GM12878 (cell line): ENCODE measurements around the gene SYCE1. TPM values are rescaled to one million over a fixed set of nuclear protein-coding genes. Genes with fewer than 3 reads are reported as not detected.

ENCODE experiments used
- ATAC-seq: fragments of 200-7000 bp; cut with Tn5 transposase; 3 replicates; pipeline ENCODE4 v1.9.1; 2020; ENCODE audit warnings: mild to moderate bottlenecking, moderate library complexity
- BruUV-seq: library from RNA; stranded (reverse); fragments of 400-500 nt; replicated peaks from 2 replicates; lab custom pipeline; 2021; lab: Mats Ljungman, UMichigan
- CTCF ChIA-PET: fragments of 300-600 bp; sonication (Branson Sonifier 250); formaldehyde crosslinking; extraction: SDS; loops from one replicate; lab custom pipeline; 2021; ENCODE audit warnings: inconsistent platforms; lab: Yijun Ruan, JAX
- POLR2A ChIA-PET: fragments of 350-600 bp; formaldehyde crosslinking; extraction: SDS; loops from one replicate; lab custom pipeline; 2021; ENCODE audit warnings: inconsistent platforms; lab: Charles Lee
- RAD21 ChIA-PET: fragments of 300-600 bp; sonication (Branson Sonifier 250); formaldehyde crosslinking; loops from one replicate; lab custom pipeline; 2023; ENCODE audit warnings: antibody characterized with exemption; ENCODE audit not compliant: unreplicated experiment; lab: Charles Lee
- SMC1A ChIA-PET: fragments of 300-600 bp; sonication (Branson Sonifier 250); formaldehyde crosslinking; loops from one replicate; lab custom pipeline; 2023; ENCODE audit not compliant: unreplicated experiment, uncharacterized antibody; lab: Charles Lee
- DNase-seq: peaks from one replicate; pipeline ENCODE4 v3.0.0-alpha.2; 2011; ENCODE audit warnings: low read depth, low spot score
- FAIRE-seq: peaks from 3 replicates; lab custom pipeline; 2011; peaks lifted over from hg19 to GRCh38; lab: Jason Lieb, UNC
- H2AFZ ChIP-seq: 2 replicates; pipeline ENCODE4 v1.6.0; 2011; ENCODE audit warnings: low read depth, low read length, control low read depth; ENCODE audit not compliant: control insufficient read depth
- H3K27ac ChIP-seq: 2 replicates; pipeline ENCODE4 v1.5.1; 2011; ENCODE audit warnings: control low read depth; ENCODE audit not compliant: control insufficient read depth, insufficient read depth
- H3K27me3 ChIP-seq, 2 experiments: replicated peaks in 1 of 2; 2 replicates each; pipeline versions ENCODE4 v1.6.0 to v1.6.1; 2011; ENCODE audit warnings: low read length in 1 of 2; ENCODE audit not compliant: control insufficient read depth in 2 of 2, insufficient read depth in 2 of 2
- H3K36me3 ChIP-seq, 2 experiments: 2 replicates each; pipeline ENCODE4 v1.5.1; 2011; ENCODE audit warnings: low read length in 1 of 2; ENCODE audit not compliant: control insufficient read depth in 2 of 2, insufficient read depth in 2 of 2
- H3K4me1 ChIP-seq: 2 replicates; pipeline ENCODE4 v1.6.1; 2011; ENCODE audit warnings: mild to moderate bottlenecking, low read length, moderate library complexity, mixed read lengths; ENCODE audit not compliant: control insufficient read depth, insufficient read depth
- H3K4me2 ChIP-seq: 2 replicates; pipeline ENCODE4 v1.6.0; 2011; ENCODE audit warnings: control low read depth; ENCODE audit not compliant: control insufficient read depth, insufficient read depth
- H3K4me3 ChIP-seq: fragments of 200-600 bp; sonication (generic); 2 replicates; pipeline ENCODE4 v1.5.1; 2016
- H3K79me2 ChIP-seq: 2 replicates; pipeline ENCODE4 v1.6.0; 2011; ENCODE audit warnings: low read length; ENCODE audit not compliant: control insufficient read depth, insufficient read depth
- H3K9ac ChIP-seq: 2 replicates; pipeline ENCODE4 v1.8.0; 2011; ENCODE audit warnings: low read length, control low read depth, mixed read lengths; ENCODE audit not compliant: control insufficient read depth, insufficient read depth
- H3K9me3 ChIP-seq: replicated peaks from 3 replicates; pipeline ENCODE4 v1.5.1; 2011; ENCODE audit warnings: mild to moderate bottlenecking, low read length; ENCODE audit not compliant: control insufficient read depth, insufficient read depth
- H4K20me1 ChIP-seq: 2 replicates; pipeline ENCODE4 v1.6.0; 2011; ENCODE audit not compliant: control insufficient read depth, insufficient read depth
- BCLAF1 ChIP-seq: fragments of 450-650 bp; IDR thresholded peaks from 2 replicates; pipeline ENCODE4 v1.6.1; 2017; ENCODE audit warnings: antibody characterized with exemption, mild to moderate bottlenecking, moderate library complexity
- CHD1 ChIP-seq: IDR thresholded peaks from 2 replicates; pipeline ENCODE4 v1.6.1; 2012; ENCODE audit warnings: low read depth, low read length, improper control_type of control experiment
- CHD2 ChIP-seq: IDR thresholded peaks from 2 replicates; pipeline ENCODE4 v1.6.1; 2011; ENCODE audit warnings: low read depth, low read length, improper control_type of control experiment, borderline replicate concordance
- EZH2 ChIP-seq: IDR thresholded peaks from 2 replicates; pipeline ENCODE4 v1.6.1; 2012; ENCODE audit warnings: low read depth, mild to moderate bottlenecking, control low read depth, inconsistent platforms, low read length, borderline replicate concordance; ENCODE audit not compliant: control insufficient read depth
- HCFC1 ChIP-seq: fragments of 150-350 bp; IDR thresholded peaks from 2 replicates; pipeline ENCODE4 v1.6.1; 2014; ENCODE audit warnings: low read length
- HSF1 ChIP-seq: fragments of 150-350 bp; IDR thresholded peaks from 2 replicates; pipeline ENCODE4 v1.6.1; 2014; ENCODE audit warnings: mild to moderate bottlenecking, low read depth, low read length
- NFYB ChIP-seq: IDR thresholded peaks from 2 replicates; pipeline ENCODE4 v1.6.1; 2011; ENCODE audit warnings: low read depth, mild to moderate bottlenecking, low read length, improper control_type of control experiment, moderate library complexity; ENCODE audit not compliant: insufficient read depth
- RAD51 ChIP-seq: fragments of 450-650 bp; IDR thresholded peaks from 2 replicates; pipeline ENCODE4 v1.6.1; 2016; ENCODE audit warnings: moderate library complexity, mild to moderate bottlenecking, inconsistent platforms
- SIN3A ChIP-seq: IDR thresholded peaks from 2 replicates; pipeline ENCODE4 v1.6.1; 2012; ENCODE audit warnings: low read depth, low read length, improper control_type of control experiment
- SMARCA5 ChIP-seq: fragments of 450-650 bp; IDR thresholded peaks from 2 replicates; pipeline ENCODE4 v1.6.1; 2017; ENCODE audit warnings: mild to moderate bottlenecking
- SREBF2 ChIP-seq: IDR thresholded peaks from 2 replicates; pipeline ENCODE4 v1.6.1; 2012; ENCODE audit warnings: mild to moderate bottlenecking, low read length
- ZNF274 ChIP-seq: IDR thresholded peaks from one replicate; pipeline ENCODE4 v1.8.0; 2011; ENCODE audit not compliant: insufficient read length, insufficient read depth
- whole genome bisulfite sequencing: methylation state at CpG from one replicate; pipeline ENCODE4 v1.1.6; 2016; ENCODE audit warnings: low lambda C conversion rate; ENCODE audit not compliant: insufficient replicate concordance, insufficient coverage; ENCODE audit errors: missing lambda C conversion rate; 5-methylcytosine and 5-hydroxymethylcytosine counted together
- in situ Hi-C: fragments of 300-500 bp; cut with MboI; formaldehyde crosslinking; loops from 9 replicates; pipeline ENCODE4 v1.14.3; 2018; ENCODE audit warnings: mixed read lengths
- intact Hi-C: fragments of 100-400 bp; cut with micrococcal nuclease; formaldehyde crosslinking; loops from one replicate; pipeline ENCODE4 v1.14.2; 2022; ENCODE audit not compliant: unreplicated experiment
- polyA plus RNA-seq, 11 experiments: library from polyadenylated mRNA; depleted of rRNA in 4 of 11; unstranded in 6 of 11; stranded (reverse) in 5 of 11; fragments of >200 nt; fragmentation: Nextera tagmentation in 4 of 11; fragmentation: Illumina TruSeq in 1 of 11; extraction: Ambion mirVana in 4 of 11; extraction: Trizol in 1 of 11; gene quantifications; 1 replicate in 1 of 11; 2 replicates in 10 of 11; pipeline versions ENCODE4 v1.2.1 to v1.2.3, GENCODE V29; 2011 to 2016; ENCODE audit warnings: inconsistent platforms in 2 of 11, missing spikeins in 2 of 11, low read depth in 1 of 11
- total RNA-seq, 4 experiments: library from RNA; depleted of rRNA in 3 of 4; stranded (reverse); fragments of >200 nt in 3 of 4; fragmentation: Illumina TruSeq in 1 of 4; extraction: Trizol in 1 of 4; gene quantifications; 2 replicates each; pipeline versions ENCODE4 v1.2.1 to v1.2.3, GENCODE V29; 2013 to 2021
- TF ChIP-seq, protein P1 (sequence below): IDR thresholded peaks from 2 replicates; pipeline ENCODE4 v1.6.1; 2012; ENCODE audit warnings: low read depth, low read length, improper control_type of control experiment

Gene SYCE1
- total and polyA plus RNA-seq, 10 of the 15 experiments (the other 5 are each of a cell fraction or from before 2014, with no cell fraction given) = not detected

DNA sequence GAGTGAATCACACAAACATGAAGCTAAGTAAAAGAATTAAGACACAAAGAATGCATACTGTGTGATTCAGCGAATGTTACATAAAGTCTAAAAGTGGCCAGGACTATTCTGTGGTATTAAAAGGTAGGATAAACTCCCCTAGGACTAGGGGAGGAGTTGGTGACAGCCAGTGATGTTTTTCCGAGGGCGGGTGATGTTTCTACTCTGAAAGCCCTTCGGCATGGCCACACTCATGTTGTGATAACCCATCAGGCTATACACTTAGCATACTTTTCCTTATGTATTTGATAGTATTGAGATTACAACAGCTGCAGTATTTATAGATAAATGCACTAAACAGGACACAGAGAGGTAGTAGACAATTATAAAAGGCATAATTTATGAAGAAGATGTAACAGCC is 54.0 kb downstream of the SYCE1 start:
- ATAC-seq (no peak), DNase-seq (no peak), FAIRE-seq (no peak)
- ChIA-PET RAD21 (no interaction called here), POLR2A (no interaction called here), SMC1A (no interaction called here), CTCF (no interaction called here)
- no peaks in the 10 kb centered on the region for H3K4me1 ChIP-seq
- TF ChIP-seq EZH2 (no peak), SMARCA5 (no peak), HCFC1 (no peak), NFYB (no peak), ZNF274 (no peak), SREBF2 (no peak), CHD1 (no peak), CHD2 (no peak), SIN3A (no peak), HSF1 (no peak), BCLAF1 (no peak), RAD51 (no peak)
- TF ChIP-seq, protein P1, sequence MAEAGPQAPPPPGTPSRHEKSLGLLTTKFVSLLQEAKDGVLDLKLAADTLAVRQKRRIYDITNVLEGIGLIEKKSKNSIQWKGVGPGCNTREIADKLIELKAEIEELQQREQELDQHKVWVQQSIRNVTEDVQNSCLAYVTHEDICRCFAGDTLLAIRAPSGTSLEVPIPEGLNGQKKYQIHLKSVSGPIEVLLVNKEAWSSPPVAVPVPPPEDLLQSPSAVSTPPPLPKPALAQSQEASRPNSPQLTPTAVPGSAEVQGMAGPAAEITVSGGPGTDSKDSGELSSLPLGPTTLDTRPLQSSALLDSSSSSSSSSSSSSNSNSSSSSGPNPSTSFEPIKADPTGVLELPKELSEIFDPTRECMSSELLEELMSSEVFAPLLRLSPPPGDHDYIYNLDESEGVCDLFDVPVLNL = no peak
- H3K4me2 ChIP-seq = no peak overlapping the region
- H3K9ac ChIP-seq = no peak overlapping the region
- 24% methylated on average over 4 of the region's 4 CpGs for WGBS
- H3K27me3 ChIP-seq = no peaks in the 10 kb centered on the region; a peak in 1 of 4 replicates
- H3K79me2 ChIP-seq = no peaks in the 10 kb centered on the region
- no peaks in the 10 kb centered on the region; the same call in 2 of the 3 replicates for H3K9me3 ChIP-seq
- no peak overlapping the region for H3K4me3 ChIP-seq
- no peak overlapping the region for H3K27ac ChIP-seq
- H4K20me1 ChIP-seq = no peaks in the 10 kb centered on the region
- intact Hi-C loops = no loop called here
- H3K36me3 ChIP-seq = no peaks in the 10 kb centered on the region
- H2AFZ ChIP-seq = no peak overlapping the region
- no TSS peak for BruUV-seq
- in situ Hi-C loops = no loop called here
